ENCODE results near the gene EP400.
A peak's percentile ranks its signal among the peaks of the same experiment; 100 is the strongest.
"Not testable (repeated sequence)": the region's sequence is repeated elsewhere in the genome, so short reads cannot be mapped to it uniquely, and the experiment has no call there.

Gene EP400

DNA sequence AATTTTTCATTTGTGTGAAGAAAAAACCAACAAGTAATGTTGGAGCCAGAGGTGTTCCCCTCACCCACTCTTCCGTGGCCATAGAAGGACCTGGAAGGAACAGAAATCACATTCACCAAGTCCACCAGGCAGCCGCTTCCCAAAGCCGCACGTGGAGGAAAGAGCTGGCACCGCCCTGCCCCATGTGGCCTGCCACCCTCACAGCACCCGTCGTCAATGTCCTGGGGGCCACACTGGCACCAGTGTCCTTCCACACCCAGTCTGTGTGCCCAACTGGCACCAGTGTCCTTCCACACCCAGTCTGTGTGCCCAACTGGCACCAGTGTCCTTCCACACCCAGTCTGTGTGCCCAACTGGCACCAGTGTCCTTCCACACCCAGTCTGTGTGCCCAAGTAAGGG, 130.8 kb downstream of the EP400 start:
- H3K27ac ChIP-seq (ENCODE audit: low read depth in 2 of 2, low read length in 2 of 2); H3K9ac ChIP-seq (ENCODE audit: low read depth in 1 of 2, low read length in 2 of 2); H3K27me3 ChIP-seq (ENCODE audit: control insufficient read depth in 2 of 2, insufficient read depth in 2 of 2, low read length in 2 of 2); H3K4me3 ChIP-seq (ENCODE audit: low read length in 2 of 2); H3K9me3 ChIP-seq (ENCODE audit: control insufficient read depth in 2 of 2, low read length in 2 of 2): not testable (repeated sequence)
- Histone ChIP-seq H3K36me3 (ENCODE audit: control insufficient read depth in 2 of 2, insufficient read depth in 2 of 2, low read length in 2 of 2) (peaks cover 30% of the 10 kb centered on the region in 2 donors), H3K4me1 (ENCODE audit: control insufficient read depth in 2 of 2, insufficient read depth in 2 of 2, low read length in 2 of 2) (peaks cover 11 to 13% of the 10 kb centered on the region in 2 donors)

GRCh38 chr12:132081423-132081822, 131.7 kb downstream of the EP400 start:
- no peaks in the 10 kb centered on the region for H3K9me3 ChIP-seq (ENCODE audit: control insufficient read depth in 2 of 2, low read length in 2 of 2)
- no peak overlapping the region for H3K27ac ChIP-seq (ENCODE audit: low read depth in 2 of 2, low read length in 2 of 2)
- H3K4me1 ChIP-seq (ENCODE audit: control insufficient read depth in 2 of 2, insufficient read depth in 2 of 2, low read length in 2 of 2): peaks cover 11 to 13% of the 10 kb centered on the region in 2 donors
- H3K36me3 ChIP-seq (ENCODE audit: control insufficient read depth in 2 of 2, insufficient read depth in 2 of 2, low read length in 2 of 2): peaks cover 21 to 22% of the 10 kb centered on the region in 2 donors
- H3K27me3 ChIP-seq (ENCODE audit: control insufficient read depth in 2 of 2, insufficient read depth in 2 of 2, low read length in 2 of 2): no peaks in the 10 kb centered on the region
- H3K9ac ChIP-seq (ENCODE audit: low read depth in 1 of 2, low read length in 2 of 2): no peak overlapping the region
- no peak overlapping the region for H3K4me3 ChIP-seq (ENCODE audit: low read length in 2 of 2)

DNA sequence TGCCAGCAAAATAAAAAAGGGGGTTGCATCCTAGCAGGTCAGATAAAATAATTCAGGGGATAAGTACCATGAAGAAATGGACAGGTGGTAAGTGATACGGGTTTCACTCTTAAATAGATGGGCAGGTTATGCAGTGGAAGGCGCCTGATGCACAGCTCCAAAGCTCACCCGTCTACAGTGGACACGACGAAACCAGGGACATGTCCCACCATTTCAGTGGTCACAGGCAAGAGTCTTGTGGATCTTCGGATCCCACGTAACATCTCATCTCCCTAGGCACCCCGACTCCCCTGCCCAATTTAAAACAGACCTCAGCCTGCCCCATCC, 133.8 kb downstream of the EP400 start:
- peak overlapping the region; percentile 48 to 67 for H3K4me3 ChIP-seq (ENCODE audit: low read length in 2 of 2)
- H3K9ac ChIP-seq (ENCODE audit: low read depth in 1 of 2, low read length in 2 of 2): peak overlapping the region in 1 of 2 donors; percentile 14
- H3K27ac ChIP-seq (ENCODE audit: low read depth in 2 of 2, low read length in 2 of 2): no peak overlapping the region
- no peaks in the 10 kb centered on the region for H3K27me3 ChIP-seq (ENCODE audit: control insufficient read depth in 2 of 2, insufficient read depth in 2 of 2, low read length in 2 of 2)
- no peaks in the 10 kb centered on the region for H3K9me3 ChIP-seq (ENCODE audit: control insufficient read depth in 2 of 2, low read length in 2 of 2)
- H3K4me1 ChIP-seq (ENCODE audit: control insufficient read depth in 2 of 2, insufficient read depth in 2 of 2, low read length in 2 of 2): peaks cover 11 to 13% of the 10 kb centered on the region in 2 donors
- H3K36me3 ChIP-seq (ENCODE audit: control insufficient read depth in 2 of 2, insufficient read depth in 2 of 2, low read length in 2 of 2): peaks cover 0 to 1% of the 10 kb centered on the region in 2 donors

- H3K27ac ChIP-seq (ENCODE audit: low read depth in 2 of 2, low read length in 2 of 2): peak overlapping the region; percentile 83 to 88
- peak overlapping the region; percentile 82 to 85 for H3K4me3 ChIP-seq (ENCODE audit: low read length in 2 of 2)
- H3K4me1 ChIP-seq (ENCODE audit: control insufficient read depth in 2 of 2, insufficient read depth in 2 of 2, low read length in 2 of 2): peaks cover 11 to 13% of the 10 kb centered on the region in 2 donors
- H3K9me3 ChIP-seq (ENCODE audit: control insufficient read depth in 2 of 2, low read length in 2 of 2): no peaks in the 10 kb centered on the region
- H3K36me3 ChIP-seq (ENCODE audit: control insufficient read depth in 2 of 2, insufficient read depth in 2 of 2, low read length in 2 of 2): no peaks in the 10 kb centered on the region
- H3K27me3 ChIP-seq (ENCODE audit: control insufficient read depth in 2 of 2, insufficient read depth in 2 of 2, low read length in 2 of 2): no peaks in the 10 kb centered on the region
- peak overlapping the region; percentile 56 to 84 for H3K9ac ChIP-seq (ENCODE audit: low read depth in 1 of 2, low read length in 2 of 2)
Measured at GRCh38 chr12:132083941-132084620, 134.3 kb downstream of the EP400 start.

DNA sequence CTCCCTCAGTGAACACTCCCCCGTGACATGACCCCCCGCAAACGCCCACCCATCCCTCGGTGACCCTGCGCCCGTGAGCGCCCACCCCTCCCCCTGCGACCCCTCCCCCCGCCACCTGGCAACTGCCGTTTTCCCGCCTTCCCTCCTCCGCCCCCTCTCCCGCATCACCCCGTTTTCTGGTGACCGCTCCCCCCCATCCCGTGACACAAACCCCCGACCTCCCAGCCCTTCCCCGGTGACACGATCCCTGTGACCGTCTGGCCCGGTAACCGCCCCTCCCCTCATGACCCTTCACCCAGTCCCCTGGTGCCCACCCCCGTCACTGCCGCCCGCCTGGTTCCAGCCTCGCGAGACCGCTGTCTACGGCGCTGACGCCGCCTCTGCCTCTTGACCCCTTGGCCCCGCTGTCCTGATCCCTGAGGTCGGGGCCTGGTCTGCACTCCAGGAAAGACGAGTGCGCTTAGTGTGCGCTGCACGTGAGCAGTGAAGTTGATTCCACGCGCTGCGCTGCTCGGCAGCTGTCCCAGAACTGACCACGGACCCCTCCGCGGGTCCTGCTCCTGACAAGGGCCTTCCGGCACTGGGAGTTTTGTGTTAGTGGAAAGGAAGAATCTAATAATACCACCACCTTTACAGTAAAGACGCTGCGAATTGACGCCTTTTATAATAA, 135.0 kb downstream of the EP400 start:
- Histone ChIP-seq H3K27me3 (ENCODE audit: control insufficient read depth in 2 of 2, insufficient read depth in 2 of 2, low read length in 2 of 2) (no peaks in the 10 kb centered on the region), H3K9me3 (ENCODE audit: control insufficient read depth in 2 of 2, low read length in 2 of 2) (no peaks in the 10 kb centered on the region), H3K4me1 (ENCODE audit: control insufficient read depth in 2 of 2, insufficient read depth in 2 of 2, low read length in 2 of 2) (peaks cover 11 to 13% of the 10 kb centered on the region in 2 donors), H3K27ac (ENCODE audit: low read depth in 2 of 2, low read length in 2 of 2) (peak overlapping the region; percentile 83 to 88), H3K36me3 (ENCODE audit: control insufficient read depth in 2 of 2, insufficient read depth in 2 of 2, low read length in 2 of 2) (no peaks in the 10 kb centered on the region), H3K9ac (ENCODE audit: low read depth in 1 of 2, low read length in 2 of 2) (peak overlapping the region; percentile 70 to 84), H3K4me3 (ENCODE audit: low read length in 2 of 2) (peak overlapping the region; percentile 82 to 85)

DNA sequence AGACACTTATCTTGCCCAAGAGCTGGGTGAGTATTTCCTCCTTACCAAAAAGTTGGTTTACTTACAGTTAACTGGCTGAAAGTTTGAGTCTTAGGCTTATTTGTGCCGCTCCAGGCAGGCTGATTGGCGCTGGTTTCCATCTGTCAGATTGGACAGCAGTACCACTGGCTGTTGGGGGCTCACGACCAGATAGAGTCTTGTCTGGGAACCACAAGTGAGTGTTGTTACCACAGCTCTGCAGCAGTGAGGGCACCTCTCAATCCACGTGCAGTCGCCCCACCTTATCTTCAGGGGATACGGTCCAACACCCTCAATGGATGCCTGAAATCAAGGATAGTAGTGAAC, 135.5 kb downstream of the EP400 start:
- Histone ChIP-seq H3K27ac (ENCODE audit: low read depth in 2 of 2, low read length in 2 of 2) (peak overlapping the region; percentile 48 to 88), H3K9ac (ENCODE audit: low read depth in 1 of 2, low read length in 2 of 2) (peak overlapping the region; percentile 70), H3K36me3 (ENCODE audit: control insufficient read depth in 2 of 2, insufficient read depth in 2 of 2, low read length in 2 of 2) (no peaks in the 10 kb centered on the region), H3K4me3 (ENCODE audit: low read length in 2 of 2) (peak overlapping the region; percentile 82 to 85), H3K27me3 (ENCODE audit: control insufficient read depth in 2 of 2, insufficient read depth in 2 of 2, low read length in 2 of 2) (no peaks in the 10 kb centered on the region), H3K9me3 (ENCODE audit: control insufficient read depth in 2 of 2, low read length in 2 of 2) (no peaks in the 10 kb centered on the region), H3K4me1 (ENCODE audit: control insufficient read depth in 2 of 2, insufficient read depth in 2 of 2, low read length in 2 of 2) (peaks cover 11 to 13% of the 10 kb centered on the region in 2 donors)

DNA sequence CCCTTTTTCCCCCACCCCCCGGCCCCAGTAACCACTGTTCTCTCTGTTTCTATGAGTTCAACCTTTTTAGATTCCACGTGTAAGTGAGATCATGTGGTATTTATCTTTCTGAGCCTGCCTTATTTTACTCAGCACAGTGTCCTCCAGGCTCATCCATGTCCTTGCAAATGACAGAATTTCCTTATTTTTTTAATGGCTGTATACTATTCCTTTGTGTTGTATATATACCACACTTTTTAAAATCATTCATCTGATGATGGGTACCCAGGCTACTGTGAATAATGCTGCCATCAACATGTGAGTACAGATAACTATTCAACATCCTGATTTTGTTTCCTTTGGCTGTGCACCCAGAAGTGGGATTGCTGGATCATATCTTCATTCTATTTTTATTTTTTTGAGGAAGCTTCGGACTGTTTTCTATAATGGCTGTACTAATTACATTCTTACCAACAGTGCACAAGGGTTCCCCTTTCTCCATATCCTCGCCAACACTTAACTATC, 139.7 kb downstream of the EP400 start:
- Histone ChIP-seq H3K27me3 (ENCODE audit: control insufficient read depth in 2 of 2, insufficient read depth in 2 of 2, low read length in 2 of 2) (no peaks in the 10 kb centered on the region), H3K4me3 (ENCODE audit: low read length in 2 of 2) (no peak overlapping the region), H3K36me3 (ENCODE audit: control insufficient read depth in 2 of 2, insufficient read depth in 2 of 2, low read length in 2 of 2) (peaks cover 2 to 4% of the 10 kb centered on the region in 2 donors), H3K9me3 (ENCODE audit: control insufficient read depth in 2 of 2, low read length in 2 of 2) (no peaks in the 10 kb centered on the region), H3K4me1 (ENCODE audit: control insufficient read depth in 2 of 2, insufficient read depth in 2 of 2, low read length in 2 of 2) (peaks cover 5 to 8% of the 10 kb centered on the region in 2 donors), H3K27ac (ENCODE audit: low read depth in 2 of 2, low read length in 2 of 2) (no peak overlapping the region), H3K9ac (ENCODE audit: low read depth in 1 of 2, low read length in 2 of 2) (no peak overlapping the region)

DNA sequence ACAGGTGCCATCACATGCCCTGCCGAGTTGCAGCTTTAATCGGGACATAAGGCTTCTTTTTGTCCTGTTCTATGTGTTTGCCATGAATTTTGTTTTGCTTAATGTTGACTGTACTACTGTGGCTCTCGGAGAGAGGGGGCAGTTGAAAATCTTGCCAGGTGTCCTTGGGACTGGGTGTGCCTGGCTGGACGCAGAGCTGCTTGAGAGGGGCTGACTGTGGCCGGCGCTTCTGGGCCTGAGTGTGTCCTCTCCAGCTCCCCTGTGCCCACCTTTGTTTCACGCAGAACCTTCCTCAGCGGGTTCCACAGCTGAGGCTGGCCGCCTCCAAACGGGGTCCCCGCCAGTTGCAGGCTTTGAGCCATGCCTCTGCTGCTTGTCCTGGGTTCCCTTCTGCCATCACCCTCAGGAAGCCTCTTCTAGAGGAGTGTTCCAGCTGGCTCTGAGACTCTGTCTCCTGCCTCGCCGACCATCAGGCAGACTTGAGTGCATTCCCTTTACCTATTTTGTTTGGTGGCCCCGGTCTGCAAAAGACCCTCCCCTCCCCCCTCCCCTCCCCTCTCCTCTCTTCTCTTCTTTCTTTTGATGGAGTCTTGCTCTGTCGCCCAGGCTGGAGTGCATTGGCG, 144.6 kb downstream of the EP400 start:
- no peak overlapping the region for H3K9ac ChIP-seq (ENCODE audit: low read depth in 1 of 2, low read length in 2 of 2)
- peaks cover 4 to 5% of the 10 kb centered on the region in 2 donors for H3K36me3 ChIP-seq (ENCODE audit: control insufficient read depth in 2 of 2, insufficient read depth in 2 of 2, low read length in 2 of 2)
- no peaks in the 10 kb centered on the region for H3K27me3 ChIP-seq (ENCODE audit: control insufficient read depth in 2 of 2, insufficient read depth in 2 of 2, low read length in 2 of 2)
- H3K27ac ChIP-seq (ENCODE audit: low read depth in 2 of 2, low read length in 2 of 2): no peak overlapping the region
- no peaks in the 10 kb centered on the region for H3K4me1 ChIP-seq (ENCODE audit: control insufficient read depth in 2 of 2, insufficient read depth in 2 of 2, low read length in 2 of 2)
- no peak overlapping the region for H3K4me3 ChIP-seq (ENCODE audit: low read length in 2 of 2)
- H3K9me3 ChIP-seq (ENCODE audit: control insufficient read depth in 2 of 2, low read length in 2 of 2): no peaks in the 10 kb centered on the region

DNA sequence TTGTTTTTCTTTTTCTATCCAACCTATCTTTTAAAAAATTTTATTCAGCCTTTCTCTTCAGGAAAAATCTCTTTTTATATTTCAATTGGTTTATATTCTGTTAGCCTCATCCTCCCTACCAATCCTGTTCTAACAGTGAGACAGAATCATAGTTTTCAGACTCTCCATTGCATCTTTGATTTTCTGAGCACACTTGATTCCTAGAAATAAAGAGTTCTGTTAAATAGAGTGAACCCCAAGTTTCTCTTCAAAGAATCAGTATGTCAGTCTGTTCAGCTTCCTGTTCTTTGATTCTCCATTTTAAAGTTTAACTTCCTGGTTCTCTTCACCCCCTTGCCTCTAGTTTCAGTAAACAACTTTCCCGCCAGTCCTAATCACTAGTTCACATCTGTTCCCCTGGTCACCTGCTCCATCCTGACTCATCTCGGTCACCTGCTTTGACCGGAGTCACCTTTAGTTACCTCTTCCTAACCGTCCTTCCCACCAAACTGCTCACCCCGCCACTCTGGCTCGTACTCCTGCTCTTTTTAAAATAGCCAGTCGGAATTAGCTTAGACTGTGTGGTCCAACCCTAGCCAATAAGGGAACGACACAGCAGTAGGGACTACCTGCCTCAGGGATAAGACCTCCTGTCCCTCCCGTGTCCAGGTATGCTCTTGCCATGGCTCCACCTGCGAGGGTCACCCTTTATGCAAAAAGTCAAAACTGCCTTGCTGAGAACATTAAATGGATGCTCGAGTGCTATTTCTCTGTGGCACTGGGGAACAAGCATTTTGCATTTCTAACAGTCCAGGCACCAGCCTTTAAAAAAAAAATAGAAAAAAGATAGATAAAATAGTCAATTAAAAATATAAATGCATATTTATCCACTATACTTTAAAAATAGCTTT, 146.0 kb downstream of the EP400 start:
- peaks cover 4 to 12% of the 10 kb centered on the region in 2 donors for H3K36me3 ChIP-seq (ENCODE audit: control insufficient read depth in 2 of 2, insufficient read depth in 2 of 2, low read length in 2 of 2)
- no peak overlapping the region for H3K9ac ChIP-seq (ENCODE audit: low read depth in 1 of 2, low read length in 2 of 2)
- H3K4me3 ChIP-seq (ENCODE audit: low read length in 2 of 2): no peak overlapping the region
- no peaks in the 10 kb centered on the region for H3K9me3 ChIP-seq (ENCODE audit: control insufficient read depth in 2 of 2, low read length in 2 of 2)
- no peak overlapping the region for H3K27ac ChIP-seq (ENCODE audit: low read depth in 2 of 2, low read length in 2 of 2)
- no peaks in the 10 kb centered on the region for H3K27me3 ChIP-seq (ENCODE audit: control insufficient read depth in 2 of 2, insufficient read depth in 2 of 2, low read length in 2 of 2)
- H3K4me1 ChIP-seq (ENCODE audit: control insufficient read depth in 2 of 2, insufficient read depth in 2 of 2, low read length in 2 of 2): no peaks in the 10 kb centered on the region
